GM21390 (cell line): ENCODE results near the gene BLOC1S3.

ENCODE experiments used
- ATAC-seq: cut with Tn5 transposase; IDR thresholded peaks from one replicate; pipeline ENCODE4 v1.9.1; 2021; ENCODE audit not compliant: unreplicated experiment

BLOC1S3 gene

GRCh38 chr19:45145270-45146189, 33.1 kb upstream of the BLOC1S3 start:
- no peak for ATAC-seq

- no peak for ATAC-seq
Observed at GRCh38 chr19:45146251-45146650, 32.3 kb upstream of the BLOC1S3 start.

GRCh38 chr19:45146741-45147205, 31.8 kb upstream of the BLOC1S3 start:
- no peak for ATAC-seq

- no peak for ATAC-seq
Observed at GRCh38 chr19:45147835-45148676, 30.5 kb upstream of the BLOC1S3 start.

GRCh38 chr19:45149129-45149528, 29.5 kb upstream of the BLOC1S3 start:
- ATAC-seq, result no peak

- no peak for ATAC-seq
Observed at GRCh38 chr19:45150180-45150579, 28.4 kb upstream of the BLOC1S3 start.

- no peak for ATAC-seq
Observed at GRCh38 chr19:45150751-45151281, 27.8 kb upstream of the BLOC1S3 start.

- no peak for ATAC-seq
Observed at GRCh38 chr19:45151320-45151719, 27.3 kb upstream of the BLOC1S3 start.

GRCh38 chr19:45151821-45152503, 26.6 kb upstream of the BLOC1S3 start:
- ATAC-seq, result no peak

- no peak for ATAC-seq
Observed at GRCh38 chr19:45152504-45153338, 25.9 kb upstream of the BLOC1S3 start.

GRCh38 chr19:45153339-45154063, 25.1 kb upstream of the BLOC1S3 start:
- no peak for ATAC-seq

GRCh38 chr19:45154064-45154827, 24.3 kb upstream of the BLOC1S3 start:
- no peak for ATAC-seq

GRCh38 chr19:45156011-45156630, 22.5 kb upstream of the BLOC1S3 start:
- ATAC-seq, result no peak

- no peak for ATAC-seq
Observed at GRCh38 chr19:45156751-45157150, 21.8 kb upstream of the BLOC1S3 start.

- ATAC-seq, result no peak
Observed at GRCh38 chr19:45158503-45159209, 19.9 kb upstream of the BLOC1S3 start.

GRCh38 chr19:45159210-45159970, 19.2 kb upstream of the BLOC1S3 start:
- ATAC-seq, result no peak

GRCh38 chr19:45159971-45160324, 18.6 kb upstream of the BLOC1S3 start:
- no peak for ATAC-seq
